Prostate gland (tissue), 2 donors: Measurements from ENCODE around the gene WDR20.

Source experiments
- POLR2A ChIP-seq: fragments of 450-650 bp; IDR thresholded peaks from one replicate; pipeline ENCODE4 v1.6.1; 2016; ENCODE audit warnings: antibody characterized with exemption, mild to moderate bottlenecking
- POLR2AphosphoS5 ChIP-seq: sonication (generic); formaldehyde crosslinking; IDR thresholded peaks from one replicate; pipeline ENCODE4 v1.6.1; 2017; ENCODE audit warnings: antibody characterized with exemption
- TF ChIP-seq, protein P1 (sequence below), 4 experiments: fragments of 200-600 bp in 2 of 4; fragments of 450-650 bp in 2 of 4; sonication (generic) in 2 of 4; IDR thresholded peaks; 1 replicate in 3 of 4; 2 replicates in 1 of 4; pipeline ENCODE4 v1.5.1; 2016 to 2019; ENCODE audit warnings: antibody characterized with exemption in 4 of 4, mild to moderate bottlenecking in 2 of 4, moderate library complexity in 2 of 4

DNA sequence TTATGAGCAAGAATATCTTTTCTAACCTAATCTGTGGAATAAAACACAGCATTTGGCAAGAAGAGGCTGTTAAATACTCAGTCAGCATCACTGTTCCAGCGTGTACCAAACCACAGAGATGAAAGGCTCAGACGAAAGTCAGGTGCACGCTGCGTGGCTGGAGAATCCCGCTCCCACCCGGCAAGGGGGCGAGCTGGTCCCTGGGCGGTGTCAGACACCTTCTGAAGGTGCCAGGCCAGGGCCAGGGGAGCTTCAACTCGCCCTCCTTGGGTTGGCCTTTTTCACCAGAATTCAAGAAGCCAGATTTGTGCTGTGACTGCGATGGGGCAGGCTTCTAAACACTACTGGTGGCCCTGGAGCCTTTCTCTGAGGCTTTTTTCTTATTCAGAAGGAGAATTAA lies 73.1 kb downstream of the WDR20 start:
- TF ChIP-seq POLR2AphosphoS5 (no peak), POLR2A (no peak)
- TF ChIP-seq, protein P1, sequence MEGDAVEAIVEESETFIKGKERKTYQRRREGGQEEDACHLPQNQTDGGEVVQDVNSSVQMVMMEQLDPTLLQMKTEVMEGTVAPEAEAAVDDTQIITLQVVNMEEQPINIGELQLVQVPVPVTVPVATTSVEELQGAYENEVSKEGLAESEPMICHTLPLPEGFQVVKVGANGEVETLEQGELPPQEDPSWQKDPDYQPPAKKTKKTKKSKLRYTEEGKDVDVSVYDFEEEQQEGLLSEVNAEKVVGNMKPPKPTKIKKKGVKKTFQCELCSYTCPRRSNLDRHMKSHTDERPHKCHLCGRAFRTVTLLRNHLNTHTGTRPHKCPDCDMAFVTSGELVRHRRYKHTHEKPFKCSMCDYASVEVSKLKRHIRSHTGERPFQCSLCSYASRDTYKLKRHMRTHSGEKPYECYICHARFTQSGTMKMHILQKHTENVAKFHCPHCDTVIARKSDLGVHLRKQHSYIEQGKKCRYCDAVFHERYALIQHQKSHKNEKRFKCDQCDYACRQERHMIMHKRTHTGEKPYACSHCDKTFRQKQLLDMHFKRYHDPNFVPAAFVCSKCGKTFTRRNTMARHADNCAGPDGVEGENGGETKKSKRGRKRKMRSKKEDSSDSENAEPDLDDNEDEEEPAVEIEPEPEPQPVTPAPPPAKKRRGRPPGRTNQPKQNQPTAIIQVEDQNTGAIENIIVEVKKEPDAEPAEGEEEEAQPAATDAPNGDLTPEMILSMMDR (IDR thresholded peaks at IDR 0.05), result no peak
